Measurements from ENCODE around the gene VAX1. TPM values are rescaled to one million over a fixed set of nuclear protein-coding genes. Genes with fewer than 3 reads are reported as not detected.

The VAX1 gene
- total RNA-seq, 1 experiment from 2014 or later, result not detected

DNA sequence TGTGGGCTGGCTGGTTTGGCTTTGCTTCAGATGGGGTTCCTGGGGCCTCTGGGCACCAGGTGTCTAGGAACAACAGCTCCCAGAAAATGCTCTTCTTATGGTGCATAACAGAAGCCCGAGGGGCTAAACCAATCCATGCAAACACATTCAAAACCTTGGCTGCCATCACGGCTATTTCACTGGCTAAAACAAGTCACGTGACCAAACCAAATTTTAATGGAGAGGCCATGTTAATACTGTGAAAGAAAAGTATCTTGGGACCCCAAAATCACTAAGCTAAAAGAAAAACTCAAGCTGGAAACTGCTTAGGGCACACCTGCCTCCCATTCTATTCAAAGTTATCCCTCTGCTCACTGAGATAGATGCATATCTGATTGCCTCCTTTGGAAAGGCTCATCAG is 40.1 kb upstream of the VAX1 start:
- no peak overlapping the region for H2AFZ ChIP-seq (ENCODE audit: low read length)
- TF ChIP-seq, protein P1, sequence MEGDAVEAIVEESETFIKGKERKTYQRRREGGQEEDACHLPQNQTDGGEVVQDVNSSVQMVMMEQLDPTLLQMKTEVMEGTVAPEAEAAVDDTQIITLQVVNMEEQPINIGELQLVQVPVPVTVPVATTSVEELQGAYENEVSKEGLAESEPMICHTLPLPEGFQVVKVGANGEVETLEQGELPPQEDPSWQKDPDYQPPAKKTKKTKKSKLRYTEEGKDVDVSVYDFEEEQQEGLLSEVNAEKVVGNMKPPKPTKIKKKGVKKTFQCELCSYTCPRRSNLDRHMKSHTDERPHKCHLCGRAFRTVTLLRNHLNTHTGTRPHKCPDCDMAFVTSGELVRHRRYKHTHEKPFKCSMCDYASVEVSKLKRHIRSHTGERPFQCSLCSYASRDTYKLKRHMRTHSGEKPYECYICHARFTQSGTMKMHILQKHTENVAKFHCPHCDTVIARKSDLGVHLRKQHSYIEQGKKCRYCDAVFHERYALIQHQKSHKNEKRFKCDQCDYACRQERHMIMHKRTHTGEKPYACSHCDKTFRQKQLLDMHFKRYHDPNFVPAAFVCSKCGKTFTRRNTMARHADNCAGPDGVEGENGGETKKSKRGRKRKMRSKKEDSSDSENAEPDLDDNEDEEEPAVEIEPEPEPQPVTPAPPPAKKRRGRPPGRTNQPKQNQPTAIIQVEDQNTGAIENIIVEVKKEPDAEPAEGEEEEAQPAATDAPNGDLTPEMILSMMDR (conservative IDR thresholded peaks at IDR 0.05), result no peak
- H3K36me3 Mint-ChIP-seq (ENCODE audit: insufficient read depth in 1 of 3, low read depth in 3 of 3), result no peaks in the 10 kb centered on the region
- no peak overlapping the region for H2BK20ac ChIP-seq (ENCODE audit: low read depth, low read length, poor library complexity, severe bottlenecking)
- no peaks in the 10 kb centered on the region for H3K79me1 ChIP-seq (ENCODE audit: insufficient read depth, low read depth, low read length, poor library complexity, severe bottlenecking)
- H3T11ph ChIP-seq (ENCODE audit: low read length), result no peak overlapping the region
- H3K9me3 ChIP-seq (ENCODE audit: control insufficient read depth, low read depth, low read length), result no peaks in the 10 kb centered on the region
- H3K4me2 ChIP-seq (ENCODE audit: insufficient read depth, insufficient read length, low read length), result no peak overlapping the region
- H2BK15ac ChIP-seq (ENCODE audit: low read depth, low read length), result no peak overlapping the region
- H3K56ac ChIP-seq (ENCODE audit: insufficient read length, low read depth, low read length), result no peak overlapping the region
- no peaks in the 10 kb centered on the region for H3K9me3 Mint-ChIP-seq
- H2BK12ac ChIP-seq (ENCODE audit: insufficient read length, low read depth, low read length), result no peak overlapping the region
- peaks cover 84% of the 10 kb centered on the region for H3K27me3 Mint-ChIP-seq (ENCODE audit: low read depth)
- no peak overlapping the region for H3K4me3 Mint-ChIP-seq
- no peak overlapping the region for H2BK120ac ChIP-seq (ENCODE audit: low read depth, low read length, poor library complexity, severe bottlenecking)
- H3K4me1 Mint-ChIP-seq, result peaks cover 16 to 18% of the 10 kb centered on the region in 2 experiments
- no peak overlapping the region for H2BK5ac ChIP-seq (ENCODE audit: insufficient read length, low read length)
- no peak for DNase-seq
- H3K27me3 ChIP-seq (ENCODE audit: insufficient read depth, low read length), result peaks cover 11% of the 10 kb centered on the region; the same call in 1 of the 2 replicates
- H3K23ac ChIP-seq (ENCODE audit: insufficient read length, low read depth, low read length), result no peak overlapping the region
- H2AK5ac ChIP-seq (ENCODE audit: insufficient read length, low read length), result no peak overlapping the region
- no peak overlapping the region for H3K14ac ChIP-seq (ENCODE audit: insufficient read depth, low read length)
- H3K27ac ChIP-seq (ENCODE audit: insufficient read length, low read depth, low read length), result no peak overlapping the region
- H3K4ac ChIP-seq (ENCODE audit: low read depth, low read length), result no peak overlapping the region
- no peaks in the 10 kb centered on the region for H4K20me1 ChIP-seq (ENCODE audit: control insufficient read depth, insufficient read depth, insufficient read length)
- no peak overlapping the region for H3K9ac ChIP-seq (ENCODE audit: extremely low read depth, insufficient read length, low read length)
- H4K5ac ChIP-seq (ENCODE audit: insufficient read length, low read depth, low read length), result no peak overlapping the region
- H3K18ac ChIP-seq (ENCODE audit: insufficient read length, low read depth, low read length), result no peak overlapping the region
- H4K8ac ChIP-seq (replicated peaks; ENCODE audit: insufficient read length, low read depth, low read length), result no peak overlapping the region
- H3K79me2 ChIP-seq (ENCODE audit: insufficient read depth, low read length), result no peaks in the 10 kb centered on the region
- no CpG with 5 or more reads among the region's 3 CpGs for WGBS (ENCODE audit: extremely low coverage, insufficient read length, low lambda C conversion rate)
- no peak overlapping the region for H4K91ac ChIP-seq (ENCODE audit: insufficient read length, low read depth, low read length)
- no peak overlapping the region for H3K27ac Mint-ChIP-seq
- H3K23me2 ChIP-seq (ENCODE audit: insufficient read length, low read depth, low read length, poor library complexity, severe bottlenecking), result peaks cover 10% of the 10 kb centered on the region
- H3K4me1 ChIP-seq (ENCODE audit: insufficient read depth, low read length), result no peaks in the 10 kb centered on the region
